ENCODE results near the gene ID2.

DNA sequence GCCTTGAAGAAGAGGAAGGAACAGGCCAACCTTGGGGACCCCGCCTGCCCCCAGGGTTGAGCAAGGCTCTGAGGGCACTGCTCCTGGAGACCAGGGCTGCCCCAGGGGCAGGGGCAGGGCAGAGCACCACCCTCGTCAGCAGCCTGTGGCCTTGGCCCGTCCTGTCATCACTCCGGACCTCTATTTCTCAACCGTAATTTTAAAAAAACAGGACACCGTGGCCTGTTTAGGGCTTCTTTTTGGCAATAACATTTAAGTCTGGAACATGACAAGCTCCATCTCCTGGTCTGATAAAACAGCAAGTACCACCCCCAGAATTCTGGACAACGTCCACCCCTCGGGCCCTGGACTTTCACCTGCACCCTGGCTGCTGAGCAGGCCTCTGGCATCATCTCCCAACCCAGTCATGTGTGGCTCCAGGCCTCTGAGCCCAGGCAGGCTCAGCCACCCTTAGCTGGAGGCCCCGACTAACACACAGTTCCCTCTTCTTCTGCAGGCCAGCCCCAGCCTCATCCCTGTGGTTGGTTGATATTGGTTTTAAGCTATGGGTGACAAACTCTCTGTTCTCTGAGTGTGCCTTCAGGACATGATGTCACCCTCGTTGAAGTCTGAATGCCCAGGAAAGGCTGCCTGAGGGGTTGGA, 22.6 kb upstream of the ID2 start:
- TF ChIP-seq, protein P1, sequence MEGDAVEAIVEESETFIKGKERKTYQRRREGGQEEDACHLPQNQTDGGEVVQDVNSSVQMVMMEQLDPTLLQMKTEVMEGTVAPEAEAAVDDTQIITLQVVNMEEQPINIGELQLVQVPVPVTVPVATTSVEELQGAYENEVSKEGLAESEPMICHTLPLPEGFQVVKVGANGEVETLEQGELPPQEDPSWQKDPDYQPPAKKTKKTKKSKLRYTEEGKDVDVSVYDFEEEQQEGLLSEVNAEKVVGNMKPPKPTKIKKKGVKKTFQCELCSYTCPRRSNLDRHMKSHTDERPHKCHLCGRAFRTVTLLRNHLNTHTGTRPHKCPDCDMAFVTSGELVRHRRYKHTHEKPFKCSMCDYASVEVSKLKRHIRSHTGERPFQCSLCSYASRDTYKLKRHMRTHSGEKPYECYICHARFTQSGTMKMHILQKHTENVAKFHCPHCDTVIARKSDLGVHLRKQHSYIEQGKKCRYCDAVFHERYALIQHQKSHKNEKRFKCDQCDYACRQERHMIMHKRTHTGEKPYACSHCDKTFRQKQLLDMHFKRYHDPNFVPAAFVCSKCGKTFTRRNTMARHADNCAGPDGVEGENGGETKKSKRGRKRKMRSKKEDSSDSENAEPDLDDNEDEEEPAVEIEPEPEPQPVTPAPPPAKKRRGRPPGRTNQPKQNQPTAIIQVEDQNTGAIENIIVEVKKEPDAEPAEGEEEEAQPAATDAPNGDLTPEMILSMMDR (IDR thresholded peaks at IDR 0.05), result no peak
- no peak for TF ChIP-seq POLR2A (IDR thresholded peaks at IDR 0.05)
